COR-L47 (cell line): Measurements from ENCODE around the gene S100A1.
A peak's percentile ranks its signal among the peaks of the same experiment; 100 is the strongest.
"Not testable (repeated sequence)": the region's sequence is repeated elsewhere in the genome, so short reads cannot be mapped to it uniquely, and the experiment has no call there.

Experiments
- DNase-seq: peaks from one replicate; lab custom pipeline; 2025; lab: John Stamatoyannopoulos, UW

The S100A1 gene

DNA sequence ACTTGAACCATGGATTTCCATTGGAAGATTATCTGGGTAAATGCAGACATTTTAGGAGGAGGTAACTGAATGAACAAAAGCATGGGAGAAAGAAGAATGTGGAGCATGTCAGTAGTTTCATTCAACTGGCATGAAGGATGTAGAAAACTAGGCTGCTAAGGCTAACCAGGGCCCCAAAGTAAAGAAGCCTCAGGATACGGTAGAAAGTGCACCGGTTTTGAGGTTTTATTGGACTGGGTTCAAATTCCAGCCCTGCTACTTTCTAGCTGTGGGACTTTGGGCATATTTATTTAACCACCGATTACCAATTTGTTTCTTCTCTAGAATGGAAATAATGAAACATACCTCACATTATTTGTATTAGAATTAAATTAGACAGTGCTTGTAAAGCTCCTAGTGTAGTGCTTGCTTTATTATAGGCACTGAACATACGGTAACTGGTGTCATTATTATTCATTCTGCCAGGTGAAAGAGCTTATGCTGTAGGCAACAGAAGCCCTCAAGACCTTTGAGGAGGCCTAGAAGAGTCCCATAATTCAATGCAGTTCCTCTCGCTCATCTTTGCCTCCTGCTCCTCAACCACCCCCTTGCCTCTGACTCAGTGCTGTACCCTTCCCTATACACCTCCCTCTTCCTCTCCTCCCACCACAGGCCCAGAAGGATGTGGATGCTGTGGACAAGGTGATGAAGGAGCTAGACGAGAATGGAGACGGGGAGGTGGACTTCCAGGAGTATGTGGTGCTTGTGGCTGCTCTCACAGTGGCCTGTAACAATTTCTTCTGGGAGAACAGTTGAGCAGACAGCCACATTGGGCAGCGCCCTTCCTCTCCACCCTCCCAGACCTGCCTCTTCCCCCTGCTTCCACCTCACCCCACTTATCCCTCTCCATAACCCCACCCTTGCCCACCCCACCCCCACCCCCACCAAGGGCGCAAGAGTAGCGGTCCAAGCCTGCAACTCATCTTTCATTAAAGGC lies 3.1 kb downstream of the S100A1 start:
- DNase-seq, result no peak

DNA sequence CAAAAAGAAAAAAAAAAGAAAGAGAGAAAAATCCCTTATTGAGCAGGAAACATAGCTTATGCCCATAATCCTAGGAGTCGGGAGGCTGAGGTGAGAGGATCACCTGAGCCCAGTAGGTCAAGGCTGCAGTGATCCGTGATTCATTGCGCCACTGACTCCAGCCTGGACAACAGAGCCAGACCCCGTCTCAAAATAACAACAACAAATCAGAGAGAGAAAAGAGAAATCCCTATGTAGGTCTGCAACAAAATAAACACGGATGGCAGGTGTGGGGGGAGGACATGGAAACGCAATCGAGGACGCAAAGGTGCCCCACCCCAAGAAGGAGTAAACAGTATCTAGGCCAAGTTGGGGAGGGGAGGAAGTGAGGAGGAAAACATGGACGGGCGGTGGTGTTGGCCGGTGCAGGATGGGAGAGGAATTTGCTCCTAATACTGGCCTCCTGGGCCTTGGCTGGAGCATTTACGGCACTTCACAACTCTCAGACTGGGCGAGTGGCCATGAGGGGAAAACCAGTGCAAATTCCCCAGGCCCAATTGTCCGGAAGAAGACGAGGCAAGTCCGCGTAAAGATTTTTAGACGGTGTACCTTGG lies 5.0 kb downstream of the S100A1 start:
- no peak for DNase-seq

DNA sequence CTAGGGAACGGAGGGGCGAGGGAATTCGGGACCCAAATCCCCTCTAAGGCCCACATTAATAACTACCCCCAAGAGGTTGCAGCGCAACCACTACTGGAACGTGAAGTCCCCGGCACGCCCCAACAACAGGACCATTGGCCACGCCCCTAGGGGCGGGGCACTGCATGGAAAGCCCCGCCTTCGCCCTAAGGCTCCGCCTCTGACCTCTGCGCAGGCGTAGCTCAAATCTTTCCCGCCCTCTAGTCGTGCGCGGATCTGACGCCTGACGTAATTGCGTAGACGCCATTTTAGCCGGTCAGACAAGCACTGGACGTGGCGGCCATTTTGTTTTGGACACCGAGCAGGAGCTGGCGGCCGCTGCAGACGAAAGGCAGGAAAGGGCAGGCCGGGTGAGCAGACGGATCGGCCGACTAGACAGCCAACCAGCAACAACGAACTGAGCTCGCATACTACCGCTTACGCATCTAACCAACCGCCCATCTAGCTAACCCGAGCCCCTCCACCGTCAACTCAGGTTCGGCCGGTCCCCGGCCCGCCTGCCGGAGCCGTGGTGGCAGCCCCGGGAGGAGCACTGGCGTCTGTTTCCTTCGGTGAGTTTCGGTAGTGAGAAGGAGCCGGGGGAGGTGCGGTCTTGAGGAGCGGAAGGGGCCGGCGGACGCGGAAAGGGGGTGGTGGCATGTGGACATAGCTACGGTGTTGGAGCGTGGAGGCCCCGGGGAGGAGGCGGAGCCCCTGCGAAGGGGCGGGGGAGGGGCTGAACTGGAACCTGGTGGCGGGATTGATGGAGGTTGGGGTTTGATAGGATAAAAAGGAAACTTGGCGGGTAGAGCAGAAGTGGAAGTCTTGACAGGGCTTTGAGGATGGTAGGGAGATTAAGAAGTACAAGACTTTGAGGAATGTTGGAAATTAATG lies 5.8 kb downstream of the S100A1 start, which contains the start of gene CHTOP:
Gene CHTOP, plus strand, starts transcription at position 313 of the 912 bp plus-strand sequence. CDS start 2,523 bp downstream, outside the sequence.
- DNase-seq, result peak; percentile 98

DNA sequence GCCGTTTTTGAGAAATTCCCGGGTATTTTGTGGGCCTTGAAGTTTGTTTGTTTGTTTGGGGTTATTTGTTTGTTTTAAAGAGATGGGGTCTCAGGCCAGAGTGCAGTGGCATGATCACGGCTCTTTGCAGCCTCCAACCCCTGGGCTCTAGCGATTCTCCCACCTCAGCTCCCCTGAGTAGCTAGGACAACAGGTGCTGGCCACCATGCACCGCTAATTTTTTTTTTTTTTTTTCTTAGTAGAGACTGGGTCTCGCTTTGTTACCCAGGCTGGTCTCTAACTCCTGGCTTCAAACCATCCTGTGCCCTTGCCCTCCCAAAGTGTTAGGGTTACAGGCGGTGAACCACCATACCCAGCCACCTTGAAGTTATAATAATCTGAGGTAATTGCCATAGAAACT lies 7.6 kb downstream of the S100A1 start:
- no peak for DNase-seq

DNA sequence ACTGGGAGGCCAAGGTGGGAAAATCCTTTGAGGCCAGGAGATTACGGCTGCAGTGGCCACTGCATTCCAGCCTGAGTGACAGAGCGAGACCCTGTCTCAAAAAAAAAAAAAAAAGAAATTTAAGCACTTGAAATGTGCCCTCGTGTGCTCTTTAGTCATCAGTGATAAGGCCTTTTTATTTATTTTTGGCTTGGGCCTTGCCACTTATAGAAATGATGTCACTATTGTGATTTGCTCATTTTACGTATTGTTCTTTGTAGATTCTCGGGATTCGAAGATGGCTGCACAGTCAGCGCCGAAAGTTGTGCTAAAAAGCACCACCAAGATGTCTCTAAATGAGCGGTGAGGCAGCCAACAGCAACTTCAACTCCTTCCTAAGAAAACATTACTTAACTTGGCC lies 8.1 kb downstream of the S100A1 start:
- no peak for DNase-seq

DNA sequence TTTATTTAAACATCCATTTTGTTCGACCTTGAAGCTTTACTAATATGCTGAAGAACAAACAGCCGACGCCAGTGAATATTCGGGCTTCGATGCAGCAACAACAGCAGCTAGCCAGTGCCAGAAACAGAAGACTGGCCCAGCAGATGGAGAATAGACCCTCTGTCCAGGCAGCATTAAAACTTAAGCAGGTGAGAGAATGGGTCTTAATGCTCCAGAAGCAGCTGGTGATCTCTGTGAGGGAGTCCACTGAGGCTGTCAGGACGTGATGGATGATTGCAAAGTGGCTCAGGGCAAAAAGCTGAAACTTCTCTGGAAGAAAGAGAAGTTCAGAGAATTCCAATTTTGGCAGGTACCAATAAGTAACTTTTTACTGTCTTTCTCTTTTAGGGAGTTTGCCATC lies 10.0 kb downstream of the S100A1 start:
- DNase-seq, result no peak

DNA sequence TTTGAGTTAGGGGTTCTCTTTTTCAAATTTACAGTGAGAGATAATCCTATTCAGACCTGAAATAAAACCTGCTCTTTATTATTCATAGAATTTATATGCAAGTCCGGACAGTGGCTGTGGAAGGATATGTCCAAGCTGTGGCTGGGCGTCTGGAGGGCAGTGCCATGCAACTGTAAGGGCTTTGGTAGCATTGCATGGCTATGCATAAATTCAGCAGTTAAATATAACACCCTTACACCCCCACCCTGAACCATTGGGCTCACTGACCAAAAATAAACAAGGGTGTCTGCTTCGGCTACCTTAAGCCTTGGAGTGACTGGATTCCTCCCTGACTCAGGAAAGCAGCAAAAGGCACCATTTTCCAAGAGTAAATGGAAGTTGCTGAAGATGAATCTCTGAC lies 11.0 kb downstream of the S100A1 start:
- no peak for DNase-seq

DNA sequence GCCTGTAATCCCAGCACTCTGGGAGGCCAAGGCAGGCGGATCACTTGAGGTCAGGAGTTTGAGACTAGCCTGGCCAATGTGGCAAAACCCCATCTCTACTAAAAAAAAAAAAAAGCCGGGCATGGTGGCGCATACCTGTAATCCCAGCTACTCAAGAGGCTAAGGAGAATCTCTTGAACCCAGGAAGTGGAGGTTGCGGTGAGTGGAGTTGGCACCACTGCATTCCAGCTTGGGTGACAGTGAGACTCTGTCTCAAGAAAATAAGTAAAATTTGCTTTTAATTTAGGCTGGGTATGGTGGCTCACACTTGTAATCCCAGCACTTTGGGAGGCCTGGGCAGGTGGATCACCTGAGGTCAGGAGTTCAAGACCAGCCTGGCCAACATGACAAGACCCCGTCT lies 12.0 kb downstream of the S100A1 start:
- DNase-seq, result not testable (repeated sequence)

DNA sequence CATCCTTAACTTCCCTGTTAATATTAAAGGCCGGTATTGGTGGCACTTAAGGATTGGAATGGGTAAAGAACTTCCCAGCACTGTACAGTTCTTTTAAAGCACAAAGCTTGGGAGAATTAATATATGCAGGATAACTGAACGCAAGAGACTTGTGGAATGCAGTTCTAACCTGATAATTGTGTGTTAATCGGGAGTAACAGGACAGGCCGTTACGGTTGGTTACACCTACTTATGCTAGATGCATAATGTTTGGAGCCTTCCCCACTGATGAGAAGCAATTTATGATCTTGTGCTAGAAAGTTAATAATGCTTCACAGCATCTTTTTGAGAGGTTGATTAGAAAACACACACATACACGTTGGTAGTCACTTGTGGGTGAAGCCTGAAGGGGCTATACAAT lies 12.6 kb downstream of the S100A1 start:
- no peak for DNase-seq

DNA sequence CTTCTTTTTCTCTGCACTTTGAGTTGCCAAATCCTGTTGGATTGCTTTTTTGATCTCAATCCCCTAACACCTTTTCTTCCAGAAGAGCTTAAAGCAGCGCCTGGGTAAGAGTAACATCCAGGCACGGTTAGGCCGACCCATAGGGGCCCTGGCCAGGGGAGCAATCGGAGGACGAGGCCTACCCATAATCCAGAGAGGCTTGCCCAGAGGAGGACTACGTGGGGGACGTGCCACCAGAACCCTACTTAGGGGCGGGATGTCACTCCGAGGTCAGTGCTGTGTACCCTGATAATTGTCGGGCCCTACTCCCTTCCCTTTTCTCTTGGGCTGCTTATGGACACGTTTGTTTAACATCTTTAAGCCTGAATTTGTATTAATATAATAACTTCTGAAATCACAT lies 13.9 kb downstream of the S100A1 start:
- no peak for DNase-seq

DNA sequence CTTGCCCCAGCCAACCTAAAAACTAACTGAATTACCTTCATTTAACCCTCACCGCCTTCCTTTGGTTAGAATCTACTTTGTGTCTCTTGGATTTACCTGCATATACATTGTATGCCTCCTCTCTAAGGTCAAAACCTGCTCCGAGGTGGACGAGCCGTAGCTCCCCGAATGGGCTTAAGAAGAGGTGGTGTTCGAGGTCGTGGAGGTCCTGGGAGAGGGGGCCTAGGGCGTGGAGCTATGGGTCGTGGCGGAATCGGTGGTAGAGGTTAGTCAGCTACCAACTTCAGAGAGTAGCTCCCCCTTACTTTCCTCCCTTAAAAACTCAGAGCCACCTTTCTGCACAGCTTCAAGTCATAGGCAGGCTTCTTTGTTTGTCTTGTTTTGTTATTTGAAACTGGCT lies 14.9 kb downstream of the S100A1 start:
- no peak for DNase-seq

DNA sequence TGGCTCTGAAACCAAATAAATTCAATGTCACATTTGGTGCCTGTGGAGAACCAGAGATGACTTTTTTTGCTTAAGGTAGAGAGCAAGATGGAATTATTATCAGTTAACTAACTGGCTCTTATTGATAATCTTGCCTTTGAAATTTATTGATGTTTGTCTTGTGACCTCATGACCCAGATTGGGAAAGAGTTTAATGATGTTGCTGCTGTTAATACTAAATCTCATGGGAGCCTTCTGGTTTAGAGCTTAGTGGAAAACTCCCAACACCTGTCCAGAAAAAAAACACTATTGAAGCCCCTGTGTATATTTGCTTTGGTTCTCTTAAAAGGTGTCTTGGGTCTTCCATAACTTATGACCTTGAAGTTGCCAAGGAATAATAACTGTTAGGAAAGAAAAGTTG lies 15.6 kb downstream of the S100A1 start:
- DNase-seq, result no peak

DNA sequence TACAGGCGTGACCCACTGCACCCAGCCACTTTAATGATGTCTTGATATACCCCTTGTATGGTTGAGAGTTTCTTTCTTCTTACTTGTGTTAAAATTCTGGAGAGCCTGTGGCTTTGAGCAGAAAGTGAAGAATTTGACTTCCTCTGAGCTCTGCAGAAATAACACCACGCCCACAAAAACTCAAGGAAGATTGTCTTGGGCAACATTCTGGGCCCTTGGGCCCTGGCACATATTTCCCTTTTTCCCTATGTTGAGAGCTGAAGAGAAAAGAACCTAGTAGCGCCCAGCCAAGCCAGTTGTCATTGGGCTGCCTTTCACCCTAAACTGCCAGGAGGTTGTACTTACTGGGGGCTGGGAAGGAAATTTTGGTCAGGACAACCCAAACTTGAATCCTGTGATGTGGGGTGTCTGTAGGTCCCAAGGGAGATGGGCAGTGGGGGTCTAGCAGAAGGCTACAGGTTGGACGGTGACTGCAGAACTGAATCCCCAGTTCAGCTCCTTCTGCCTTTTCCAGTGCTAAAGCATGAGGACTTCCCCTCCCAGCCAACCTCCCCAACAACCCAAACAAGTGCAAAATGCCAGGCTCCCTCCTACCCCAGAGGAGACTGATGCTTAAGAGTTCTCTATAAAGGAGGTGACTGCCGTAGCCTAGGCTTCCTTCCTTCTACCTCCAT lies 18.6 kb downstream of the S100A1 start:
- DNase-seq, result no peak

DNA sequence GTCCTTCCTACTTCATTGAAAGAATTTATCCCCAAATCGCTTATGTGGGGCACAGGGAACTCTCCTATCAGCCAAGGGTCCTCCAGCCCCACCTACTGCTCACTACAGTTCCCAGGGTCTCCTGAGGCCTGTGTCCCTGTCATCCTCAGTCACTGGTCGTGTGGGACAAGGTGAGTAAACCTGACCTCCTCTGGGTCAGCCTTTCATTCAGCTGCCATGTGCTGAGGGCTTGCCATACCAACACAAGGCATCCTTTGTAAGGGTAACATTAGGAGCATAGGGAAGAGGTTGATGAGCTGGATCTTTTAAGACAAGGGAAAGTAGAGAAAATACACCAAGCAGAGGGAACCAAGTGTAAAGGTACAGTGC lies 19.1 kb downstream of the S100A1 start:
- no peak for DNase-seq

DNA sequence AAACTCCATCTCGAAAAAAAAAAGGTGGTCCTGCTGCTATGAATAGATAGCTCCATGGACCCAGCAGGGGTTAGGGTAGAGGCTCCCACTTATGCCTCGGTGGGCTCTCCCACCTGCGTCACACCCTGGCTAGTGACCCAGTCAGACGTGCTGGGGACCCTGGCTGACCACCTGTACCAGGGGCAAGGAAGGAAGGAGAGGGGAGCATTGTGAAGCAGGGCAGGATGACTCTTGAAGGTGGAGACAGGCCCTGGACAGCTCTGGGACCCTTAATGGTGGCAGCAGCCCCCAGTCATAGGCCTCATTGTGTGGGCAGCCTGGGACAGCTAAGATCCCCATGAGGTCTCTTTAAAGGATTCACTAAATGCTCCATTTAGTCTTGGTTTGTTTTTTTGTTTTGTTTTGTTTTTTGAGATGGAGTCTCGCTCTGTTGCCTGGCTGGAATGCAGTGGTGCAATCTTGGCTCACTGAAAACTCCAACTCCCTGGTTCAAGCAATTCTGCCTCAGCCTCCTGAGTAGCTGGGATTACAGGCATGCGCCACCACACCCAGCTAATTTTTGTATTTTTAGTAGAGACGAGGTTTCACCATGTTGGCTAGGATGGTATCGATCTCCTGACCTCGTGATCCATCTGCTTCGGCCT lies 19.9 kb downstream of the S100A1 start:
- DNase-seq, result no peak

DNA sequence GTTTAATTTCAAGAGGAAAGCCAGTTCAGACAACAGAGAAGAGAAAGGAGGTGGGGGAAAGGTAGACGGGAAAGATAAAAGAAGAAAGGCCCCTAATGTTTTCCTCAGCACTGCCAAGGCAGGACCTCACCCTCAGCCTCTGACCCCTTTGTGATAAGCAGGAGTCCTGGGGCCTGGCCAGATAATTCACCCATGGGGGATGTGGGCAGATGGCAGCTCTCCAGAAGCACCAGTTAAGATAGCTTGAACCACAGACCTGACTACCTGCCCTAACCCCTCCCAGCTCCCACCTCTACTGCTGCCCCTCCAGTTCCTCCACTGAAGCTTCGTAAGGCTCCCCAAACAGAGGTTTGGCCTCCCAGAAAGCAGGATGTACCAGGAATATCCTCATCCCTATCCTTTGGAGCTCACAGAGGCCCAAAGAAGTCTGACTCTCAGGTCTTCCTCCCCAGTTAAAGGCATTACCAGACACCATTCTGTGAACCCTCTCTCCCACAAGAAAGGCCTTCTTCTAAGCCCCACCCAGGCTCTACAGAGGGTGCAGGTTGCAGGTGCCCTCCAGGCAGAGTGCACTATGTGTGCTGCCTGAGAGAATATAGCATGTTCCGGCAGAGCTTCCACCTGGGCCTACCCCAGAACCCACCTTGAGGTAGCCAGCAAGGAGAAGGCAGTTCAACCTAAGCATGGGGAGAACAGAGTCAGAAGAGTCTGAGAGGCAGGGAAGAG lies 21.1 kb downstream of the S100A1 start:
- no peak for DNase-seq

DNA sequence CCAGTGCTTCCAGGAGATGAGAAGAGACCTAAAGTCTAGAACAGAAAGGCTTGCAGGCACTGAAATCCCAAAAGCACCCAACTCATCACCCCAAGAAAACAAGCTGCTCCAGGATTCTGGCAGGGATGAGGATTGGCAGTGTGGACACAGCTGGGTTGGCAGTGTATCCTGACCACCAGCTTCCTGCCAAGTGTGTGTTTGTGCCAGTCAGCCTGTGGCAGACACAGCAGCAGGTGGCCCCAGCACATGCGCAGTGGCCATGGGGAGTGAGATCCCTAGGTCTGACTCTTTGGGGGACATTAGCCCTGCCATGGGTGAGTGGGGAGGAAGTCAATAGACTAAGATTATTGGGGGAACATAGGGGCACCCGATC lies 21.6 kb downstream of the S100A1 start:
- peak; percentile 80 for DNase-seq

DNA sequence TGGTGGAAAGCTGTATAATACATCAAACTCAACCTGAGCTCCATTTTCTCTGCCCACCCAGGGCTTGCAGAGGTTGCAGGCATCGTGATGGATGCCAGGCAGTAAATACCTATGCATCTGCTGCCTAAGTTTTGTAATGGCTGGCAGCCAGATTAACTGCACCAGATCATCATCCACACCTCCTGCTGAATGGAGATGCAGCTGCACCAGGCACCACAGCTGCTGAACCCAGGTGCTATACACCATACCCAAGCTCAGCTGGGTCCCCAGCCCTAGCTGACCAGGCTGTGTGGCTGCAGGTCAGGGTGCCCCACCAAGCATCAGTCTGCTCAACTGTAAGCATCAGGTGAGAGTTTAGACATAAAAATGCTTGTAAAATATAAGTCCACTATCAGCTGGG lies 23.5 kb downstream of the S100A1 start:
- no peak for DNase-seq

DNA sequence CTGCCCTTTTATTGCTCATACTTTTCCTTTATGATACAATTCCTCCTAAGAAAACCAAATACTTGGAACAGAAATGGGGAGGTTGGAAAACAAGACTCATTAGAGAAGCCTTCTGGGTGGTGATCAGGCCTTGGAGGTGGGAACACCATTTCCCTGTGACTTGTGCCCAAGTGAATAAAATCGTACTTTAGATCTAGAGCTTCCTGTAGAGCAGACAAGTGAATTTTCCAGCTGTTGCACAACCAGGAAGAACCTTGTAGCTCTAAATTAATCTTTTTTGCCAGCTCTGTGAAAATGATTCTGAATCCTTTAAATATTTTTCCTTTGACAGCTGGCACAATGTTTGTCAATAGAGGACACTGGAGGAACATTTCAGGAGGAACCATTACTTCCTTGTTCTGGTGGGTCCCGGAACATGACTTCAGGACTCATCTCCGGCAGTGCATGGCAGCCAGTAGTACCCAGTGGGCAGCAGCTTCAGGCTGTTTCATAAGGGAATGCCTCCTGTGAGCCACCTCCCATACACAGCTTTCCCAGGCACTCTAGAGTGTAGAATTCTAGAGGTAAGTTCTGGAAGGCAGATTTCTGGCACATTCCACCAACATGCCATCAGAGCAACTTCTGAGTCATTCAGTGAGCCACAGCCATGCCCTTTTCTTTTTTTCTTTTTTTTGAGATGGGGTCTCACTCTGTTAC lies 24.7 kb downstream of the S100A1 start:
- DNase-seq, result no peak

DNA sequence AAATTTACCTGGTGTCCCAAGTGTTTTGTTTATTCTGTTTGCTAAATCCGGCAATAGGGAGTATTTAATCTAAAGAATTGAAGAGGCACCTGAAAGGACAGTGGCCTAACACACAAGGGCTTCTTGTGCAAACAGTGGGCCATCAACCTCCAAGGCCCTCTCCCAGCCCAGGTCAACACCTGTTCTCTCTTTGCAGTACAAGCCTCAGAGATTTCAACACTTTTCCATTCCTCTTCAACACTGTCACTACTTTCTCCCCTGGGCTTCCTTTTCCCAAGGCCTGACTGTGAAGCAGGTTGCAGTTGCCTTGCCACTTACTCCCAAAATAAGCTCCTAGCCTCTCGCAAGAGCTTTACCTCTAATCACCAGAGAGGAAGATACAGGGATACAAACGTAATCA lies 27.1 kb downstream of the S100A1 start:
- no peak for DNase-seq
